ENCODE results near the gene C10orf95.

C10orf95 gene

GRCh38 chr10:102405108-102405571, 46.2 kb downstream of the C10orf95 start:
- in situ Hi-C loops (cut with MboI; ENCODE audit: low sequenced_read_pairs) = no loop called here

DNA sequence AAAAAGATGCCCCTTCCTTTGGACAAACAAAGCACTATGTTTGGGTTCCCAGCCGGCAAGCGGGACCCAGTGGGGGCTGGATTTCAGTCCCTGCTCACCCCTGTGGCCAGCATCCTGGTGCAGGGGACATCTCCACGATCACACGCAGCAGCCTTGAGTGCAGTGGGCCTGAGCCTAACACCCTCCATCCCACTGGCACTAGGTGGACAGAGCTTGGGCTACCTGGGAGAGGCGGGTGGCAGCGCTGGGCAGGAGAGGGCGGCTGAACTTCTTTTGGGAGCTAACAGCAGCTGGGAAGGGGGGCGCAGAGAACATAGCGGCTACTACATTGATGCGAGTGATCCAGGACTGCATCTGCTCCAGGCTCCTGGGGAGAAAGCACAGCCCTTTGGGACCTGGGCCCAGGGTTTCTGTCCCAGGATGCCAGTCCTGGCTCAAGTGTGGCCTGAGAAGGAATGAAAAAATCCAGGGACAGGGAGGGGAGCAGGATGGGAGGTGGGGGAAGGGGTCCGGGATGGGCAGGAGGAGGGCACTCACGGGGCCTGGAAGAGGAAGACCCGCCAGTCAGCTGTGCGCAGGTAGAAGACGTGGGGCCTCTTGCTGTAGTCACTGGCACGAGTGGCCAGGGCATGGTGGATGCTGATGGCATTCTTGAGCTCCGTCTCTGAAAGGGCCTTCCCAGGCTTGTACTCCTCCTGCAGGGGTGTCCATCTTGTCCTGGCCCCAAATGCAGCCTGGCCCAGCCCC, 46.8 kb downstream of the C10orf95 start:
- in situ Hi-C loops (cut with MboI; ENCODE audit: low sequenced_read_pairs) = no loop called here

DNA sequence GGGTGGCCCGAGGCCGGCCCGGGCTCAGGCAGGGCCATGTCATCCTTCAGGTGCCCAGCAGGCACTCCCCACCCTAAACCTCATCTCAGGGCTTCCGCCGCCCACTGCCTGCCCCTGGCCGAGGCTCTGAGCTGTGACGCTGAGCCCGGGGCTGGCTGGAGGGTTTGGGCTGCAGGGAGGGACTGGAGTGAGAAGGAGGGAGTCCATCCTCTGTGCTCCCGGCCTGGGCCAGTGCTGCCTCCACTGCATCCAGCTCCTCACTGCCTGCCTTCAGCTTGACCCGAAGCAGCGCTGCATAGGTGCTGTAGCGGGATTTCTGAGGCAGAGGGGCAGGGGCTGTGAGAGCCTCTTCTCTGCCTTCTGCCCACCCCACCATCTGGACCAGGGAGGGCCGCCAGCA, 48.2 kb downstream of the C10orf95 start:
- in situ Hi-C loops (cut with MboI; ENCODE audit: low sequenced_read_pairs) = no loop called here

GRCh38 chr10:102402512-102402896, 48.8 kb downstream of the C10orf95 start:
- in situ Hi-C loops (cut with MboI; ENCODE audit: low sequenced_read_pairs) = no loop called here

DNA sequence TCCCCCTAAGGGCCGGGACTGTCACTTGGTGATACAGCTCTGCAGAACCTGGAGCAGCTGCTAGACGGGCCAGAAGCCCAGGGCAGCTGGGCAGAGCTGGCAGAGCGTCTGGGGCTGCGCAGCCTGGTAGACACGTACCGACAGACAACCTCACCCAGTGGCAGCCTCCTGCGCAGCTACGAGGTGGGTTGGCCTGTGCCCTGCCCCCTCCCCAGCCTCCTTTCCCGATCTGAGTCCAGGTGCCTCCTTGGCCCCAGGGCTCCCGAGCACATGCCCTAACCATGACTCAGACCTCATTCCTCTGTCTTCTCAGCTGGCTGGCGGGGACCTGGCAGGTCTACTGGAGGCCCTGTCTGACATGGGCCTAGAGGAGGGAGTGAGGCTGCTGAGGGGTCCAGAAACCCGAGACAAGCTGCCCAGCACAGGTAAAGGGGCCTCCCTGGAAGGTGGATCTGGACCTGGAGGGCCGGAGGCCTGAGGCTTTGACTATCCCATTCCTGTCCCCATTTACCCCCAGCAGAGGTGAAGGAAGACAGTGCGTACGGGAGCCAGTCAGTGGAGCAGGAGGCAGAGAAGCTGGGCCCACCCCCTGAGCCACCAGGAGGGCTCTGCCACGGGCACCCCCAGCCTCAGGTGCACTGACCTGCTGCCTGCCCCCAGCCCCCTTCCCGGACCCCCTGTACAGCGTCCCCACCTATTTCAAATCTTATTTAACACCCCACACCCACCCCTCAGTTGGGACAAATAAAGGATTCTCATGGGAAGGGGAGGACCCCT, 49.4 kb downstream of the C10orf95 start:
- in situ Hi-C loops (cut with MboI; ENCODE audit: low sequenced_read_pairs) = no loop called here

DNA sequence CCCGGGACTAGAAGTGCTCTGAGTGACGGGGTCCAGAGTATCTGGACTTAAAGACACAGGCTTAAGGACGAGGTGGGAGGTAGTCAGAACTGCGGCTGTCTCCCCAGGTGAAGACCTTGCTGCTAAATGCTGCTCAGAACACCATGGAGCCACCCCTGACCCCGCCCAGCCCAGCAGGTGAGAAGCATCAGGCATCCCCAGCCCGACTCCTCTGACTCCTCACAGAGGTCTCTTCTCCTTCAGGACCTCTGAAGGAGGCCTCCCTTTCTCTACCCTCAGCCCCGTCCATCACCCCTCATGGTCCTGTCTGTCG, 50.0 kb downstream of the C10orf95 start:
- in situ Hi-C loops (cut with MboI; ENCODE audit: low sequenced_read_pairs) = no loop called here

GRCh38 chr10:102400598-102401341, 50.6 kb downstream of the C10orf95 start:
- in situ Hi-C loops (cut with MboI; ENCODE audit: low sequenced_read_pairs) = no loop called here

- in situ Hi-C loops (cut with MboI; ENCODE audit: low sequenced_read_pairs) = no loop called here
Measured at GRCh38 chr10:102400076-102400475, 51.3 kb downstream of the C10orf95 start.

Measured in hTERT RPE-1 (cell line).